H1 (cell line): ENCODE data around the gene AKR1B15. TPM values are rescaled to one million over a fixed set of nuclear protein-coding genes. Genes with fewer than 3 reads are reported as not detected.

Experiments used
- CTCF ChIA-PET: fragments of 300-600 bp; sonication (Branson Sonifier 250); formaldehyde crosslinking; loops from one replicate; lab custom pipeline; 2021; ENCODE audit not compliant: partially characterized antibody; lab: Charles Lee
- POLR2A ChIA-PET: fragments of 300-600 bp; sonication (Branson Sonifier 250); formaldehyde crosslinking; loops from one replicate; lab custom pipeline; 2021; ENCODE audit warnings: inconsistent platforms; ENCODE audit not compliant: partially characterized antibody; lab: Charles Lee
- DNase-seq, 2 experiments: peaks; one replicate each; pipeline versions ENCODE4 v3.0.0 to v3.0.0-alpha.2; 2010 to 2022; ENCODE audit warnings: low spot score in 2 of 2, low read depth in 1 of 2, mixed read lengths in 1 of 2
- FAIRE-seq: peaks from 2 replicates; lab custom pipeline; 2011; peaks lifted over from hg19 to GRCh38; lab: Jason Lieb, UNC
- H2AFZ ChIP-seq: 2 replicates; pipeline ENCODE4 v1.8.1; 2012; ENCODE audit warnings: low read length, inconsistent platforms
- H2AK5ac ChIP-seq: 2 replicates; pipeline ENCODE4 v1.6.1; 2013; ENCODE audit warnings: low read depth, low read length
- H2BK120ac ChIP-seq: replicated peaks from 2 replicates; pipeline ENCODE3; 2013; ENCODE audit warnings: low read depth, low read length, inconsistent platforms
- H2BK12ac ChIP-seq: 2 replicates; pipeline ENCODE4 v1.6.1; 2013; ENCODE audit warnings: low read depth, low read length
- H2BK15ac ChIP-seq: 2 replicates; pipeline ENCODE4 v1.6.1; 2013; ENCODE audit warnings: low read length
- H2BK20ac ChIP-seq: 2 replicates; pipeline ENCODE4 v1.6.1; 2013; ENCODE audit warnings: low read length
- H2BK5ac ChIP-seq: 2 replicates; pipeline ENCODE4 v1.6.1; 2013; ENCODE audit warnings: low read depth, low read length
- H3K14ac ChIP-seq: 2 replicates; pipeline ENCODE4 v1.6.1; 2013; ENCODE audit warnings: inconsistent platforms; ENCODE audit not compliant: insufficient read length
- H3K18ac ChIP-seq: 2 replicates; pipeline ENCODE4 v1.6.1; 2013; ENCODE audit warnings: low read length; ENCODE audit errors: extremely low read depth
- H3K23ac ChIP-seq: 2 replicates; pipeline ENCODE4 v1.6.1; 2013; ENCODE audit warnings: inconsistent platforms; ENCODE audit not compliant: insufficient read length
- H3K23me2 ChIP-seq: 2 replicates; pipeline ENCODE4 v1.6.1; 2013; ENCODE audit warnings: low read depth, low read length
- H3K27ac ChIP-seq: 2 replicates; pipeline ENCODE4 v1.6.1; 2011; ENCODE audit warnings: low read depth, low read length, inconsistent platforms
- H3K27me3 ChIP-seq, 4 experiments: replicated peaks in 1 of 4; 1 replicate in 1 of 4; 2 replicates in 3 of 4; pipeline versions ENCODE4 v1.6.1 to v1.8.1; 2011 to 2013; ENCODE audit warnings: low read length in 3 of 4, mild to moderate bottlenecking in 3 of 4, inconsistent platforms in 2 of 4, mixed read lengths in 2 of 4, moderate library complexity in 1 of 4; ENCODE audit not compliant: control insufficient read depth in 3 of 4, insufficient read depth in 3 of 4; ENCODE audit errors: extremely low read depth in 1 of 4
- H3K36me3 ChIP-seq, 4 experiments: 2 replicates each; pipeline versions ENCODE4 v1.6.1 to v1.8.1; 2011 to 2013; ENCODE audit warnings: mild to moderate bottlenecking in 4 of 4, low read length in 3 of 4, moderate library complexity in 2 of 4, control low read depth in 1 of 4, inconsistent platforms in 1 of 4; ENCODE audit not compliant: insufficient read depth in 4 of 4, control insufficient read depth in 2 of 4
- H3K4ac ChIP-seq: replicated peaks from 2 replicates; pipeline ENCODE3; 2013; ENCODE audit warnings: low read length, low read depth, mixed read lengths, inconsistent platforms; ENCODE audit not compliant: insufficient read length
- H3K4me1 ChIP-seq, 4 experiments: replicated peaks in 1 of 4; 1 replicate in 1 of 4; 2 replicates in 3 of 4; pipeline versions ENCODE4 v1.6.1 to v1.8.1; 2011 to 2013; ENCODE audit warnings: low read length in 3 of 4, inconsistent platforms in 2 of 4, mixed read lengths in 1 of 4; ENCODE audit not compliant: insufficient read depth in 4 of 4, control insufficient read depth in 3 of 4
- H3K4me2 ChIP-seq, 2 experiments: 2 replicates each; pipeline versions ENCODE4 v1.6.1 to v1.8.1; 2011 to 2013; ENCODE audit warnings: low read depth in 2 of 2, low read length in 2 of 2, control low read depth in 1 of 2, inconsistent platforms in 1 of 2, mild to moderate bottlenecking in 1 of 2; ENCODE audit not compliant: insufficient read depth in 1 of 2
- H3K4me3 ChIP-seq, 4 experiments: fragments of 200-600, 300-600 bp in 1 of 4; sonication (generic), shearing (Covaris generic), sonication (Bioruptor Twin) in 1 of 4; 2 replicates each; pipeline versions ENCODE4 v1.5.1 to v1.8.1; 2011 to 2016; ENCODE audit warnings: low read length in 4 of 4, low read depth in 3 of 4, control low read depth in 2 of 4, inconsistent platforms in 2 of 4, mild to moderate bottlenecking in 2 of 4, mixed read lengths in 1 of 4, moderate library complexity in 1 of 4; ENCODE audit not compliant: insufficient read depth in 2 of 4; ENCODE audit errors: extremely low read depth in 1 of 4
- H3K56ac ChIP-seq: replicated peaks from 2 replicates; pipeline ENCODE3; 2013; ENCODE audit warnings: low read depth, mild to moderate bottlenecking, mixed read lengths, low read length, inconsistent platforms; ENCODE audit not compliant: insufficient read length
- H3K79me1 ChIP-seq: 2 replicates; pipeline ENCODE4 v1.6.1; 2013; ENCODE audit warnings: low read depth, low read length, control low read depth
- H3K79me2 ChIP-seq, 2 experiments: 2 replicates each; pipeline versions ENCODE4 v1.6.1 to v1.8.1; 2012 to 2013; ENCODE audit warnings: low read length in 2 of 2, mild to moderate bottlenecking in 2 of 2, inconsistent platforms in 1 of 2; ENCODE audit not compliant: insufficient read depth in 2 of 2, control insufficient read depth in 1 of 2
- H3K9ac ChIP-seq, 4 experiments: replicated peaks in 1 of 4; 1 replicate in 1 of 4; 2 replicates in 3 of 4; pipeline versions ENCODE4 v1.6.1 to v1.8.1; 2011 to 2013; ENCODE audit warnings: low read depth in 3 of 4, low read length in 3 of 4, control low read depth in 2 of 4, mild to moderate bottlenecking in 2 of 4, moderate library complexity in 2 of 4, inconsistent platforms in 1 of 4; ENCODE audit errors: extremely low read depth in 1 of 4
- H3K9me3 ChIP-seq, 2 experiments: 2 replicates each; pipeline versions ENCODE4 v1.6.1 to v1.8.1; 2012 to 2013; ENCODE audit warnings: mild to moderate bottlenecking in 2 of 2, moderate library complexity in 2 of 2, control low read depth in 1 of 2, inconsistent platforms in 1 of 2, low read depth in 1 of 2, low read length in 1 of 2, mixed read lengths in 1 of 2; ENCODE audit not compliant: insufficient read depth in 2 of 2
- H4K20me1 ChIP-seq, 2 experiments: replicated peaks in 1 of 2; 2 replicates each; pipeline versions ENCODE3 to v1.8.1; 2011 to 2013; ENCODE audit warnings: inconsistent platforms in 2 of 2, low read length in 2 of 2, mild to moderate bottlenecking in 1 of 2; ENCODE audit not compliant: insufficient read depth in 2 of 2, control insufficient read depth in 1 of 2
- H4K5ac ChIP-seq: 2 replicates; pipeline ENCODE4 v1.6.1; 2013; ENCODE audit warnings: low read length, low read depth, mixed read lengths, inconsistent platforms; ENCODE audit not compliant: insufficient read length
- H4K8ac ChIP-seq: 2 replicates; pipeline ENCODE4 v1.8.0; 2013; ENCODE audit warnings: mild to moderate bottlenecking, moderate library complexity, low read length, inconsistent platforms; ENCODE audit not compliant: insufficient read depth; ENCODE audit errors: extremely low read depth
- H4K91ac ChIP-seq: replicated peaks from 2 replicates; pipeline ENCODE3; 2013; ENCODE audit warnings: low read length, mixed read lengths, inconsistent platforms; ENCODE audit not compliant: insufficient read length
- BRCA1 ChIP-seq: IDR thresholded peaks from 2 replicates; pipeline ENCODE4 v1.6.1; 2012; ENCODE audit warnings: low read depth, low read length, improper control_type of control experiment
- CEBPB ChIP-seq: IDR thresholded peaks from 2 replicates; pipeline ENCODE4 v1.6.1; 2012; ENCODE audit warnings: low read depth, low read length
- CHD2 ChIP-seq: IDR thresholded peaks from 2 replicates; pipeline ENCODE4 v1.6.1; 2012; ENCODE audit warnings: low read length, improper control_type of control experiment
- EGR1 ChIP-seq: IDR thresholded peaks from 2 replicates; pipeline ENCODE4 v1.6.1; 2011; ENCODE audit warnings: low read depth, low read length, borderline replicate concordance
- FOSL1 ChIP-seq: IDR thresholded peaks from 2 replicates; pipeline ENCODE4 v1.6.1; 2011; ENCODE audit warnings: mild to moderate bottlenecking, low read depth, low read length, moderate library complexity; ENCODE audit not compliant: insufficient read depth
- KDM4A ChIP-seq: IDR thresholded peaks from one replicate; pipeline ENCODE4 v1.7.1; 2012; ENCODE audit warnings: low read depth, mild to moderate bottlenecking, moderate library complexity, low read length, inconsistent platforms; ENCODE audit not compliant: severe bottlenecking
- POLR2A ChIP-seq, 2 experiments: IDR thresholded peaks; 1 replicate in 1 of 2; 2 replicates in 1 of 2; pipeline ENCODE4 v1.6.1; 2011; ENCODE audit warnings: low read depth in 2 of 2, low read length in 2 of 2, mild to moderate bottlenecking in 2 of 2; ENCODE audit errors: control extremely low read depth in 1 of 2
- RBBP5 ChIP-seq: IDR thresholded peaks from 2 replicates; pipeline ENCODE4 v1.7.1; 2012; ENCODE audit warnings: low read depth, mild to moderate bottlenecking, inconsistent platforms, low read length, moderate library complexity, borderline replicate concordance
- RNF2 ChIP-seq: fragments of 200-900, 300-1000 bp; sonication (generic); IDR thresholded peaks from 2 replicates; pipeline ENCODE4 v1.7.1; 2016; ENCODE audit warnings: borderline replicate concordance, low read depth, mild to moderate bottlenecking, antibody characterized with exemption, low read length; ENCODE audit not compliant: poor library complexity, severe bottlenecking; ENCODE audit errors: missing control alignments
- SIX5 ChIP-seq: IDR thresholded peaks from 2 replicates; pipeline ENCODE4 v1.6.1; 2011; ENCODE audit warnings: mild to moderate bottlenecking, low read depth, low read length
- SP1 ChIP-seq: IDR thresholded peaks from 2 replicates; pipeline ENCODE4 v1.6.1; 2011; ENCODE audit warnings: low read depth, low read length
- SRF ChIP-seq: IDR thresholded peaks from 2 replicates; pipeline ENCODE4 v1.6.1; 2011; ENCODE audit warnings: mild to moderate bottlenecking, low read depth, low read length, moderate library complexity
- SUZ12 ChIP-seq: fragments of 200-600 bp; sonication (generic); IDR thresholded peaks from 2 replicates; pipeline ENCODE4 v1.6.1; 2012; ENCODE audit warnings: mild to moderate bottlenecking, inconsistent platforms, low read length, moderate library complexity, mixed read lengths
- WGBS, 2 experiments: shearing (Covaris generic) in 1 of 2; methylation state at CpG; one replicate each; pipeline versions ENCODE4 v1.1.6 to v1.1.7; 2013 to 2015; ENCODE audit warnings: low lambda C conversion rate in 2 of 2, mixed read lengths in 2 of 2, inconsistent platforms in 1 of 2, low coverage in 1 of 2, missing lambda C conversion rate in 1 of 2; ENCODE audit not compliant: insufficient replicate concordance in 2 of 2, insufficient coverage in 1 of 2, insufficient read length in 1 of 2; ENCODE audit errors: extremely low coverage in 1 of 2, missing lambda C conversion rate in 1 of 2; 5-methylcytosine and 5-hydroxymethylcytosine counted together
- polyA plus RNA-seq, 7 experiments: library from polyadenylated mRNA; depleted of rRNA in 3 of 7; stranded (reverse) in 5 of 7; unstranded in 2 of 7; fragments of >200 nt in 5 of 7; fragments of 200-250 nt in 2 of 7; gene quantifications; 1 replicate in 5 of 7; 2 replicates in 1 of 7; 4 replicates in 1 of 7; pipeline versions ENCODE4 v1.2.1 to v1.2.3, GENCODE V29; 2011 to 2013; ENCODE audit warnings: missing spikeins in 2 of 7, mixed read lengths in 2 of 7
- total RNA-seq: library from RNA; stranded (reverse); fragmentation: NEBNext Ultra II Directional; extraction: Animal tissue kit (Norgen Biotek cat#: 25700); gene quantifications from 2 replicates; pipeline ENCODE4 v1.2.1, GENCODE V29; 2021

AKR1B15 gene
- total and polyA plus RNA-seq, 2 of the 8 experiments (the other 6 are each of a cell fraction or from before 2014, with no cell fraction given) = 0.15 to 0.47 TPM

DNA sequence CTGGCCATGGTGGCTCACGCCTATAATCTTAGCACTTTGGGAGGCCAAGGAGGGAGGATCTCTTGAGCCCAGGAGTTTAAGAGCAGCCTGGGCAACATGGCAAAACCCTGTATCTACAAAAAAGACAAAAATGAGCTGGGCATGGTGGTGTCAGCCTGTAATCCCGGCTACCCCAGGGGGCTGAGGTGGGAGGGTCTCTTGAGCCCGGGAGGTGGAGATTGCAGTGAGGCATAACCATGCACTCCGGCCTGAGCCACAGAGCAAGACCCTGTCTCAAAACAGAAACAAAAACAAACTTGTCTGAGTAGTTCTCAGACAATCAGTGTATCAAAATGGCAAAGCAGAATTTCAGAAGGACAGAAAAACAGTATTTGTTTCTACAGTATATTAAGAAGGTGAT is 52.5 kb downstream of the AKR1B15 start:
- Histone ChIP-seq H3K27me3 (no peaks in the 10 kb centered on the region), H3K9me3 (no peaks in the 10 kb centered on the region), H3K4me2 (no peak overlapping the region), H2BK120ac (no peak overlapping the region), H3K4me1 (0 out of 7 replicates have a peak, but pooled peaks cover 0 to 3% (median 0%) of the 10 kb centered on the region in 4 experiments), H2BK20ac (no peak overlapping the region), H4K20me1 (no peaks in the 10 kb centered on the region), H2BK5ac (no peak overlapping the region), H4K8ac (no peak overlapping the region), H3K36me3 (no peaks in the 10 kb centered on the region), H3K56ac (no peak overlapping the region), H3K4ac (no peak overlapping the region), H3K18ac (no peak overlapping the region), H3K27ac (no peak overlapping the region), H4K5ac (no peak overlapping the region), H3K23ac (no peak overlapping the region), H3K4me3 (no peak overlapping the region), H3K79me2 (no peaks in the 10 kb centered on the region), H4K91ac (no peak overlapping the region), H3K14ac (no peak overlapping the region), H3K79me1 (no peaks in the 10 kb centered on the region), H2BK15ac (no peak overlapping the region), H3K9ac (no peak overlapping the region), H2AFZ (no peak overlapping the region), H3K23me2 (no peaks in the 10 kb centered on the region), H2AK5ac (no peak overlapping the region), H2BK12ac (no peak overlapping the region)
- TF ChIP-seq SUZ12 (no peak), RBBP5 (no peak), RNF2 (no peak), SP1 (no peak), CHD2 (no peak), SRF (no peak), POLR2A (IDR thresholded peaks at IDR 0.05; ENCODE audit: control extremely low read depth in 1 of 2, low read depth in 2 of 2, low read length in 2 of 2) (no peak), BRCA1 (no peak), FOSL1 (no peak), EGR1 (no peak), CEBPB (no peak), KDM4A (no peak), SIX5 (no peak)
- no peak for FAIRE-seq
- 91% methylated on average over 4 of the region's 4 CpGs; no CpG with 5 or more reads in 1 of the 2 experiments for WGBS, 2 experiments
- no peak for DNase-seq
- ChIA-PET CTCF (no interaction called here), POLR2A (interaction anchor here (0.6 kb wide), 1 partner anchor 59 kb away, joined by 3 read pairs; no protein-coding TSS in a partner anchor)
